ENCODE results near the gene C4orf36.

The C4orf36 gene

GRCh38 chr4:86910820-86911684 lies 18.8 kb upstream of the C4orf36 start:
- no peak overlapping the region for H3K4me3 ChIP-seq (replicated peaks; ENCODE audit: low read depth, low read length)
- no peak for DNase-seq (ENCODE audit: extremely low read depth, low read depth)
- TF ChIP-seq CTCF (IDR thresholded peaks at IDR 0.05; ENCODE audit: low read depth, low read length, missing control alignments): no peak

- no peak overlapping the region for H3K4me3 ChIP-seq (replicated peaks; ENCODE audit: low read depth, low read length)
- TF ChIP-seq CTCF (IDR thresholded peaks at IDR 0.05; ENCODE audit: low read depth, low read length, missing control alignments): no peak
- DNase-seq (ENCODE audit: extremely low read depth, low read depth): no peak
These were observed 18.1 kb upstream of the C4orf36 start for GRCh38 chr4:86910369-86910768.

- no peak for TF ChIP-seq CTCF (IDR thresholded peaks at IDR 0.05; ENCODE audit: low read depth, low read length, missing control alignments)
These were observed 17.5 kb upstream of the C4orf36 start for GRCh38 chr4:86909546-86910295.

GRCh38 chr4:86908251-86908657 lies 16.0 kb upstream of the C4orf36 start:
- DNase-seq (ENCODE audit: extremely low read depth, low read depth): no peak
- H3K4me3 ChIP-seq (replicated peaks; ENCODE audit: low read depth, low read length): no peak overlapping the region
- TF ChIP-seq CTCF (IDR thresholded peaks at IDR 0.05; ENCODE audit: low read depth, low read length, missing control alignments): no peak

More at GRCh38 chr4:86909546-86910295, 17.5 kb upstream of the C4orf36 start:
- no peak for DNase-seq (ENCODE audit: extremely low read depth, low read depth)
- H3K4me3 ChIP-seq (replicated peaks; ENCODE audit: low read depth, low read length): no peak overlapping the region

GRCh38 chr4:86901864-86902263 lies 9.6 kb upstream of the C4orf36 start:
- H3K4me3 ChIP-seq (replicated peaks; ENCODE audit: low read depth, low read length): no peak overlapping the region
- no peak for TF ChIP-seq CTCF (IDR thresholded peaks at IDR 0.05; ENCODE audit: low read depth, low read length, missing control alignments)
- DNase-seq (ENCODE audit: extremely low read depth, low read depth): no peak

GRCh38 chr4:86898562-86898961 lies 6.3 kb upstream of the C4orf36 start:
- TF ChIP-seq CTCF (IDR thresholded peaks at IDR 0.05; ENCODE audit: low read depth, low read length, missing control alignments): no peak
- DNase-seq (ENCODE audit: extremely low read depth, low read depth): no peak
- no peak overlapping the region for H3K4me3 ChIP-seq (replicated peaks; ENCODE audit: low read depth, low read length)
